Esophagus muscularis mucosa (tissue), 3 donors: ENCODE measurements around the gene LAMA3.

Experiments
- CTCF ChIP-seq, 3 experiments: fragments of 200-600 bp in 2 of 3; fragments of 450-650 bp in 1 of 3; sonication (generic) in 2 of 3; IDR thresholded peaks; one replicate each; pipeline ENCODE4 v1.5.1; 2017 to 2019; ENCODE audit warnings: antibody characterized with exemption in 3 of 3, mild to moderate bottlenecking in 2 of 3, moderate library complexity in 1 of 3
- POLR2A ChIP-seq: fragments of 450-650 bp; IDR thresholded peaks from one replicate; pipeline ENCODE4 v1.6.1; 2017; ENCODE audit warnings: antibody characterized with exemption, moderate library complexity, mild to moderate bottlenecking, low read depth

- no peak for TF ChIP-seq CTCF (IDR thresholded peaks at IDR 0.05)
- no peak for TF ChIP-seq POLR2A
Observed at GRCh38 chr18:23664674-23665073, 24.6 kb upstream of the LAMA3 start.
